GM18907 (cell line): ENCODE data around the gene TMEM52.
"Not testable (repeated sequence)": the region's sequence is repeated elsewhere in the genome, so short reads cannot be mapped to it uniquely, and the experiment has no call there.

Experiments used
- ATAC-seq: cut with Tn5 transposase; IDR thresholded peaks from one replicate; pipeline ENCODE4 v1.9.1; 2021; ENCODE audit warnings: mild to moderate bottlenecking, moderate library complexity; ENCODE audit not compliant: unreplicated experiment

The TMEM52 gene

GRCh38 chr1:1895456-1896336, 23.4 kb downstream of the TMEM52 start:
- ATAC-seq: no peak

GRCh38 chr1:1895060-1895418, 24.0 kb downstream of the TMEM52 start:
- no peak for ATAC-seq

DNA sequence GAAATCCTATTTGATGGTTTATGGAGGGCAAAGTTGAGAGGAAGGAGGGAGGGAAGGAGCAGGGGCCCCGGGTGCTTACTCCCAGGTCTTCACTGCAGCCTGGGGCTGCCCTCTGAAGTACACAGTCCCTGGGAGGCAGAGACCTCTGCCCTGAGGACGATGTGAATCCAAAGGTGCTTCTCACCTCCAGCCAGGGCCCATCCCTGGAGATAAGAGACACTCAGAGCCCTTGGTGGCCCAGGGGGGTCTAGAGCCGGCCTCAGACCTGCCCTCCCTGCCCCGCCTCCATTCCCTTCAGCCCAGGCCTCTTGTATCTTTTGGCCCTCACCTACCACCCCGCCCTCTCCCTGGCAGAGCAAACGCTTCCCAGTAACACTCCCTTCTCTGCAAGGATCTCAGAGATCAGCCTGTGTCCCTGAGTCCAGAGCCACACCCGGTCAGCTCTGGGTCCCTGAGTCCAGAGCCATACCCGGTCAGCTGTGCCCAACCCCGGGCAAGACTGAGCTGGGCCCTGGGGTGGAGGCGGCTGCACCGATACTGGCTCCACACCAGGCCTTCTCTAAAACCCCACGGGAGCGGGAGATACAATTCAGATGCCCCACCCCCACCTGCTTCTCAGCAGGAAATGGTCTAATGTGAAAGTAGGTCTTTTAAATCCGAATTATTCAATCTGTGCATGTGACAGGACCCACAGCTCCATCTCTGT, 24.6 kb downstream of the TMEM52 start:
- ATAC-seq: no peak

DNA sequence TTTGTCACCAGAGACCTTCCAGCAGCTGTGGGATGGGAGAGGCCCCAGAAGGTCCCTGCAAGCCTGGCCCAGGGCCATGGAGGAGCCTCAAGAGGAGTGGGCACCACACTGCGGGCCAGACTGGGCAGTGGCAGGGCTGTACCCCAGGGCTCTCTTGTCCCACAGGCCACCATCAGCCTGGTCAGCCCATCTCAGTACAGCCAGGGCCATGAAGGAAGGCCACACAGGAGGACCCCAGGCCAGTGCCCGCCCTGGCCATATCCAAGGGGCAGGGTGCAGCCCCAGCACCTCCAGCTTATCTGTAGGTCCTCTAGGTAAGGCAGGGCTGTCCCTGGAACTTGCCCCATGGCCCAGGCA, 25.1 kb downstream of the TMEM52 start:
- no peak for ATAC-seq

- ATAC-seq: no peak
Measured at GRCh38 chr1:1893291-1893985, 25.6 kb downstream of the TMEM52 start.

DNA sequence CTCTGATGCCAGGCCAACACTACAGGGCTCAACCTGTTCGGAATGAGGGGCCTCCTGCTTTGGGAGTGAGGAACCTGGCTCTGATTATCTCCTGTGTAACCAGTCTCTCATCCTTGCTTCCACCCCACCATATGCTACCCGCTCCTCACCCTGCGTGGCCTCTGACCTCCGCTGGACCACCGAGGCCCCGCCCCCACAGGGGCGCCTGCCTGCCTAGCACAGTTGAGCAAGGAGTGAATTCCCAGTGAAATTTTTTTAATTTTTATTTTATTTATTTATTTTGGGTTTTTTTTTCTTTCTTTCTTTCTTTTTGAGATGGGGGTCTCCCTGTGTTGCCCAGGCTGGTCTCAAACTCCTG, 26.3 kb downstream of the TMEM52 start:
- ATAC-seq: no peak

DNA sequence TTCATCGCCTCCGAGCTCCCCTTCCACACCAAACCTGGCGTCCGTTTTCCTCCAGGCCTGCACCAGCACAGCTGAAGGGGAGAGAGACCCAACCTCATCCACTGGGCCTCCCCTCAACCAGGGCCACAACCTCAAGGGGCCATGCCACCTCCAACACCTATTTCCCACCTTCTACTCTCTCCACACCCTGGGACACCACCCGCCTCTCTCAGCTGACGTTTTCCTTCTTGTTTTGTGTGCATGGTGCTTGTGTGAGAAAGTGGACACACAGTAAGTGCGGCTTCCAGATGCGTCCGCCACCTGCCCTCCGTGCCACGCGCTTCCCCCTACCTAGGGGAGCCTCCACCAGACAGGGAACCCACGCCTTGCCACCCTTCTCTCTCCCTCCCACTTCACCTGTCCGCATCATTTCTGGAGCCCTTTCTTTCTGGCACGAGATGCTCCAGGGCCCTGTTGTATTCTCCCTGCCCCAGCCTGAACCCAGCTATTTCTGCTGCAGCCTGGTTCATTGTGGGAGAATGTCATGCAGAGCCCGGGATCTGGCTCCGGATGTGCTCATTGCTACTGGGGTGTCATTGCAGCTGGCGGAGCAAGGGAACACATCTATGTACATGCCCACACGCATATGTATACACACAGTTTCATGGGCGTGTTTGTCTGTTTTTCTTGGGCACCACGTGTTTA, 26.9 kb downstream of the TMEM52 start:
- ATAC-seq: no peak

- ATAC-seq: peak; percentile 21
Measured at GRCh38 chr1:1891349-1892078, 27.6 kb downstream of the TMEM52 start.

DNA sequence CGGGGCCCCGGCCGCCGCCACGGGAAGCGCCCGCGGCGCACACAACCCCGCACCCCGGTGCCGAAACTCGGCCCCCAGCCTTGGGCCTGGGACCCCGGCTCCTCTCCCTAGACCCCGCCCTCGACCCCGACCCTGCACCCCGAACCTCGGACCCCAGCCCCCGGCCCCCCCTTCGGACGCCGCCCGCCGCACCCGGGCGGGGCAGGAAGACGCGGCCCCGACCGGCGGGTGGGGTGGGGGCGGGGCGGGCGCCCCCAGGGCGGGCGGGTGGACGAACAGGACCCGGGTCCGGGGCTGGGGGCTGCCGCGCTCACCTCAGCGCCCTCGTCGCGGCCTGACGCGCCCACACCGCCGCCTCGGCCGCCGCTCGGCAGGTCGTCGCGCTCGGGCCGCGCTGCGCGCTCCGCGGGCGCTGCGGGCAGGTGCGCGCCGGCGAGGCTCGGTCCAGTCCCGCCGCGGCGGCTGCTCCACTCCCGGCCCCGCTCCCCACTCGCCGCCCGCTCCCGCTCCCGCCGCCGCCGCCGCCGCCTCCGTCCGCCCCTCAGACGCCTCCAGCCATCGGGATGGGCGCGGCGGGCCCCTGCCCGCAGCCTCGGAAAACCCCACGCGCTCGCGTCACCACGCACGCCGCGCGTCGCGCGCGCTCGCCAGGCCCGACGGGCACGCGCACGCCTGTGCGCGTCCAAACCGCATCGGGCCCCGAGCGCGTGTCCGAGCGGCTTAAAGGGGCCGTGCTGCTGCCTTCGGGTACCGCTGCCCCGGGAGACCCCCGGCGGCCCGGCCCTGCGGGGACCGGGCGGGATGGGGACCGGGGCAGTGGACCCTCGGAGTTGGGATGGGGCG, 28.4 kb downstream of the TMEM52 start, which contains the start of gene GNB1:
TSS of gene GNB1 (minus strand) at position 582 of the 843 bp plus-strand sequence. CDS start 65,634 bp downstream, outside the sequence.
- peak; percentile 64 for ATAC-seq

DNA sequence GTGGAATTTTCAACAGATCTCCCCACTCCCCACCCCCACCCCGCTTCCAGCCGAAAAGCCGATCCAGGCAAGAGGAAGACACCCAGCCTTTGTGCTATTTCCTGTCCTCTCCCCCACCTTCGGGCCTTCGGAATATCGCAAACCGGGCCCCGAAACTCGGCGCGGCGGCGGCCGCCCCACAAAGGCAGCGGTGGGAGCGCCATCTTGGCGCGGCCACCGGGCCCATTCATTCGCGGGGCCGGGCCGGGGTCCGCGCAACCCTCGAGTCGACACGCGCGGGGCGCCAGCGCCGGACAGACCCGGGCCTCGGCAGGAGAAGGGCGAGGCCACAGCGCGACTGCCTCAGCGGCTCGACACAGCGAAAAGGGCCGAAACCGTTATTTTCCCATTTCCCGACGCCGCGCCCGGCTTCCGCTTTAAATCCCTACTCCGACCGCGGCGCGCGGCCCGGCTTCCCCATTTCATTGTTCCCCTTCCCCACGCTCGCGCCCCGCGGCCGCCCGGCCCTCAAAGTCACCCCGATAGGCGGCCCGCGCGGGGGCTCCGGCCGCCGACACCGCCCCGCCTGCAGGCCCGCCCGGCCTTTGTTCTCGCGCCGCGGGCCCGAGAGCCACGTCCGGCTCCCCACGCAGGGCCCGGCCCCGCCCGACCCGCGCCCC, 29.1 kb downstream of the TMEM52 start:
- peak; percentile 23 for ATAC-seq

DNA sequence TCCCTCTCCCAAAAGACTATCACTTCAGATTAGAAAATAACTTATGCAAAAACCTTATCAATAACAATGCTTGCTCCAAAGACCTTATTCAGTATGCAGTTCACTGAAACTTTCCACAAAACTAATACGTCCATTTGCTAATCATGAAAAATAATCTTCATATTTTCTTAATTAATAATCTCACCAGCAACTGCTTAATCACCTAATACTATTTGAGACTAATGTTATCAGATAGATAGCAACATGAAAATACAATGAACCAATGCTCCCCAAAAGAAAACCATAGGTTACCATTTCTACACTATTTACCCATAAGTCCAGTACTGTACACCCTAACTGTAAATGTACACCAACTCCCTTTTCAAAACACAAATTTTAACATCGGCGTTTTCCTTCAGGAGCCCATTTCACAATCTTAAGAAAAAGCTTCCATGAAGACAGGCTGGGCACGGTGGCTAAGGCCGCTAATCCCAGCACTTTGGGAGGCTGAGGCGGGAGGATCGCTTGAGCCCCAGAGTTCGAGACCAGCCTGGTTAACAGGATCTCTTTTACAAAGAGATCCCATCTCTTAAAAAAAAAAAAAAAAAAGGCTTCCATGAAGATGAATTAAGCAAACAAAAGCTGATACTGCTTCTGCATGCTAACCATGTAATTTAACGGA, 29.9 kb downstream of the TMEM52 start:
- ATAC-seq: no peak

DNA sequence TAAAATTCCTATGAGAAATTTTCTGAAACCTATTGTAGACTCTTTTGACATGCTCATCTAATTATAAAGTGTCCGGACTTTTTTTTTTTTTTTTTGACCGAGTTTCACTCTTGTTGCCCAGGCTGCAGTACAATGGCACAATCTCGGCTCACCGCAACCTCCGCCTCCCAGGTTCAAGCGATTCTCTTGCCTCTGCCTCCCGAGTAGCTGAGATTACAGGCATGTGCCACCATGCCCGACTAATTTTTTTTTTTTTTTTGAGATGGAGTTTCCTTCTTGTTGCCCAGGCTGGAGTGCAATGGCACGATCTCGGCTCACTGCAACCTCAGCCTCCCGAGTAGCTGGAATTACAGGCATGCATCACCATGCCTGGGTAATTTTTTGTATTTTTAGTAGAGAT, 35.2 kb downstream of the TMEM52 start:
- ATAC-seq: not testable (repeated sequence)

GRCh38 chr1:1883092-1883873, 35.8 kb downstream of the TMEM52 start:
- ATAC-seq: no peak

- no peak for ATAC-seq
Measured at GRCh38 chr1:1881727-1882126, 37.4 kb downstream of the TMEM52 start.

GRCh38 chr1:1880617-1881312, 38.3 kb downstream of the TMEM52 start:
- ATAC-seq: no peak

GRCh38 chr1:1879942-1880341, 39.1 kb downstream of the TMEM52 start:
- ATAC-seq: no peak

DNA sequence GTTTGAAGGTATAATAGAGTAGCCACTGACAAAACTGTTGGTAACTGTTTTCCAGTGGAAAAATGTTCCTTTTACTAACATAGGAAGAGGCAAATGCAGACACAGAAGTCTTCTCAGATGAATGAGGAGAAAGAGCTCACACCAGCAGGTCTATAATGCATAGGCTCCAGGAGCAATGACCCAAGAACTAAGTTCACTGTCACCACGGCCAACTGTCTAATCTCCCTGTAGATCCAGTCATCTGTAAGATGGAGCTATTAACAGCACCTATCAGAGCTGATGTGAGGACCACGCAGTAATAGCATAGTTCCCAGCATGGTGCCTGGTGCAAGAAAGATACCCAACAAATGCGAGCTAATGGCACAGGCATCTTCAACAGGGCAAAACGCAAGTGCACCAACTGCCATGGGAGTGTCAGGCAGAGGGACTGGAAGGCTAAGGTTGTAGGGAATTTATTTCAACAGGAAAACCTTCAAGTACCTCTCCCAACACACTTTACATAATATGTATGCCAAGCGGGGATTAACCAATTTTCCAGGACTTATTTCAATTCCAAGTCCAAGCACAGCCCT, 41.1 kb downstream of the TMEM52 start:
- no peak for ATAC-seq
